GM19351 (cell line): ENCODE data around the gene TEX264.

Experiments
- ATAC-seq: cut with Tn5 transposase; IDR thresholded peaks from one replicate; pipeline ENCODE4 v1.9.1; 2021; ENCODE audit warnings: mild to moderate bottlenecking, moderate library complexity; ENCODE audit not compliant: unreplicated experiment

Gene TEX264

DNA sequence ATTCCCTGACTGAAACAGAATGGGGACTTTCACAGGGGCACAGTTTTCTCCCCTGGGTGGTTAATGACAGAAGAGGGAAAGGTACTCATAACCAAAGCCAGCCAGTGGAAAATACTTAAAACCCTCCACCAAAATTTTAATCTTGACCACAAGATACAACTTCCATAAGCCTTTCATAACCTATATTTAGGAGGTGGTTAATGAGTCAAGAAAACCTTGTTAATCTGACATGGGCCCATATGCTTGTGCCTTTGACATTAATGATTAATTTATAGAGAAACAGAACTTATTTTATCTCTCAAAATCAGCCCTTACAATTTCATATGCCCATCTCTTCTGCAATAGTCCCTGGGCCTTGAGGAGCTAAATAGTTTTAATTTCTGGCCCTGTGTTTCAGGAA is 76.8 kb downstream of the TEX264 start:
- no peak for ATAC-seq

DNA sequence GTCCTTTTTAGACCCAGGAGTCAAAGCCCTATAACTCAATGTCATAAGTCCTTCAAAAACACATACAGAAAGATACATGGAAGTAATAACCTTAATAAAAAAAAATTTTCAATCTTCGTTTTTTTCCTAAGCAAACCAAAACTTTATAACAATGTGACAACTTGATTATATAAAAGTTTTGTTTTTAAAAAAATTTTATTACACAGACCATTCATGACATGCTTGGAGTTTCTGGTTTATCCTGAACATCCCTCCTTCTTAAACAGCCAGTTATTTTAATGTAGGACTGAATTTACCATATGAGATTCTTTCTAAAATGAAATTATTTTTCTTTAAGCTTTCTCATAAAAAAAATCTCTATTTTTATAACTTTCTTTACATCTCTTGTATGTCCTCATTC is 77.3 kb downstream of the TEX264 start:
- ATAC-seq = no peak

DNA sequence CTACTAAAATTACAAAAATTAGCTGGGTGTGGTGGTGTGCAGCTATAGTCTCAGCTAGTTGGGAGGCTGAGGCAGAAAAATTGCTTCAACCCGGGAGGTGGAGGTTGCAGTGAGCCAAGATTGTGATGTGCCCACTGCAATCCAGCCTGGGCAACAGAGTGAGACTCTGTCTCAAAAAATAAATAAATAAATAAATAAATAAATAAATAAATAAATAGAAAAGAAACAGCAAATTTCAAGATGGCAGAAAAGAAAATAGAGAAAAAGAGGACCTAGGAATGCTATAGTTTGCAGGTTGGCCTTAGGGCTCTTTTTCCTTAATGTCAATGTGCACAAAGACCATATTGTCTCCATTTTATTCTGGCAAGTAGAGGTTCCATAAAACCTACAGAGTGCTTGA is 79.8 kb downstream of the TEX264 start:
- no peak for ATAC-seq

DNA sequence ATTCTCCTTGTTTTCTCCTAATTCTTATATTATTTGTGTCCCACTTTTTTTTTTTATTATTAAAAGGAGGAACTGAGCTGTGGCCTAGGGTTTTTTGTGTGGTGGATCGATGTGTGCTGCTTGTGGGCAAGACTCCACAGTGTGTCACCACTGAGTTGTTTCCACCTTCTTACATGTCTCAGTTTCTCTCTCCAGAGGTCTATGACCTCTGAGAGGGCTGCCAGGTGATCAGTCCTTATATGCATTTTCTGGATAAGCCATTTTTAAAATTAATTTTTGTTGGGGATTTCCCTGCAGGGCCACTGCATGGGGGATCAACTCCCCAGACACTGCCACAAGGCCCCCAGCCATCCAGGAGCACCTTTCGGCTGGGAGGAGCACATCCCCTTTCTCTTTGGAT is 80.2 kb downstream of the TEX264 start:
- no peak for ATAC-seq
